HepG2 (cell line): ENCODE measurements around the gene DQX1. TPM values are rescaled to one million over a fixed set of nuclear protein-coding genes. Genes with fewer than 3 reads are reported as not detected.
A peak's percentile ranks its signal among the peaks of the same experiment; 100 is the strongest.

Experiments
- BORCS8-MEF2B ChIP-seq: sonication (generic); formaldehyde crosslinking; IDR thresholded peaks from 2 replicates; pipeline ENCODE4 v1.8.0; 2022; ENCODE audit warnings: mild to moderate bottlenecking, missing genetic modification reagents
- LRRFIP1 ChIP-seq: sonication (generic); formaldehyde crosslinking; conservative IDR thresholded peaks from 2 replicates; pipeline ENCODE4 v1.4.0; 2020; ENCODE audit warnings: missing genetic modification reagents
- MEIS2 ChIP-seq: sonication (generic); formaldehyde crosslinking; IDR thresholded peaks from 2 replicates; pipeline ENCODE4 v1.9.0; 2021; ENCODE audit warnings: mild to moderate bottlenecking, missing genetic modification reagents
- PAX8 ChIP-seq: sonication (generic); formaldehyde crosslinking; IDR thresholded peaks from 2 replicates; pipeline ENCODE4 v1.8.0; 2022; ENCODE audit warnings: mild to moderate bottlenecking, missing genetic modification reagents, borderline replicate concordance
- PRDM15 ChIP-seq: sonication (generic); formaldehyde crosslinking; IDR thresholded peaks from 2 replicates; pipeline ENCODE4 v1.4.0; 2020; ENCODE audit warnings: missing genetic modification reagents
- TGIF2 ChIP-seq: IDR thresholded peaks from 2 replicates; pipeline ENCODE4 v1.6.1; 2016; ENCODE audit warnings: control low read depth, missing compliant biosample characterization
- ZNF263 ChIP-seq: sonication (generic); formaldehyde crosslinking; IDR thresholded peaks from 2 replicates; pipeline ENCODE4 v1.4.0; 2020; ENCODE audit warnings: missing genetic modification reagents
- ZNF292 ChIP-seq: sonication (generic); formaldehyde crosslinking; IDR thresholded peaks from 2 replicates; pipeline ENCODE4 v1.8.1; 2022; ENCODE audit warnings: mild to moderate bottlenecking, low read depth, missing genetic modification reagents, borderline replicate concordance
- ZNF333 ChIP-seq: sonication (generic); formaldehyde crosslinking; IDR thresholded peaks from 2 replicates; pipeline ENCODE4 v1.4.0; 2020; ENCODE audit warnings: mild to moderate bottlenecking, missing genetic modification reagents, borderline replicate concordance
- ZNF343 ChIP-seq: sonication (generic); formaldehyde crosslinking; IDR thresholded peaks from 2 replicates; pipeline ENCODE4 v1.4.0; 2020; ENCODE audit warnings: mild to moderate bottlenecking, missing genetic modification reagents
- ZNF574 ChIP-seq: sonication (generic); formaldehyde crosslinking; IDR thresholded peaks from 2 replicates; pipeline ENCODE4 v1.4.0; 2020; ENCODE audit warnings: missing genetic modification reagents
- ZNF646 ChIP-seq: sonication (generic); formaldehyde crosslinking; IDR thresholded peaks from 2 replicates; pipeline ENCODE4 v1.9.0; 2021; ENCODE audit warnings: mild to moderate bottlenecking, missing genetic modification reagents
- polyA plus RNA-seq, 8 experiments: library from polyadenylated mRNA; depleted of rRNA in 3 of 8; stranded (reverse) in 7 of 8; unstranded in 1 of 8; fragments of >200 nt; fragmentation: Illumina TruSeq in 4 of 8; extraction: Trizol in 4 of 8; gene quantifications; 2 replicates each; pipeline versions ENCODE4 v1.2.1 to v1.2.3, GENCODE V29; 2011 to 2016; ENCODE audit warnings: low read depth in 4 of 8, missing spikeins in 1 of 8, mixed read lengths in 1 of 8; ENCODE audit not compliant: insufficient read depth in 1 of 8
- total RNA-seq, 5 experiments: library from RNA; depleted of rRNA; stranded (reverse); fragments of >200 nt; fragmentation: Illumina TruSeq; extraction: Trizol; gene quantifications; 2 replicates each; pipeline ENCODE4 v1.2.3, GENCODE V29; 2016; ENCODE audit warnings: low read depth in 1 of 5

DQX1 gene
- total and polyA plus RNA-seq, 2 of the 13 experiments (the other 11 are each of a cell fraction or from before 2014, with no cell fraction given): 27.6 to 89.8 TPM

- TF ChIP-seq ZNF292 (CRISPR knock-in tag) (peak; percentile 85), BORCS8-MEF2B (CRISPR knock-in tag) (peak; percentile 69; the same call in 1 of the 2 replicates), PAX8 (CRISPR knock-in tag) (no peak), ZNF333 (CRISPR knock-in tag) (peak; percentile 22), PRDM15 (CRISPR knock-in tag) (no peak), ZNF574 (peak; percentile 20; the same call in 1 of the 2 replicates), ZNF263 (peak; percentile 66), MEIS2 (CRISPR knock-in tag) (peak; percentile 72), ZNF343 (CRISPR knock-in tag) (peak; percentile 86; the same call in 1 of the 2 replicates), TGIF2 (CRISPR knock-in tag) (0 out of 2 replicates have a peak, but pooled peaks have one; percentile 19), LRRFIP1 (CRISPR knock-in tag) (no peak), ZNF646 (CRISPR knock-in tag) (no peak)
Observed at GRCh38 chr2:74481961-74482800, 43.9 kb downstream of the DQX1 start (continued).
